Upper lobe of right lung (tissue), 1 donor: Measurements from ENCODE around the gene UBXN1. TPM values are rescaled to one million over a fixed set of nuclear protein-coding genes. Genes with fewer than 3 reads are reported as not detected.

ENCODE experiments used
- ATAC-seq: fragments of 200-7000 bp; cut with Tn5 transposase; one replicate; pipeline ENCODE4 v1.9.1; 2020; ENCODE audit warnings: mild to moderate bottlenecking, moderate library complexity
- DNase-seq: peaks from one replicate; pipeline ENCODE4 v3.0.0-alpha.2; 2020
- H3K27ac ChIP-seq: fragments of 200-600 bp; one replicate; pipeline ENCODE4 v1.8.0; 2022
- H3K27me3 ChIP-seq: fragments of 200-600 bp; one replicate; pipeline ENCODE4 v1.8.0; 2022; ENCODE audit warnings: mild to moderate bottlenecking
- H3K36me3 ChIP-seq: fragments of 200-600 bp; one replicate; pipeline ENCODE4 v1.8.0; 2022
- H3K4me1 ChIP-seq: fragments of 200-600 bp; one replicate; pipeline ENCODE4 v1.8.0; 2022
- H3K4me3 ChIP-seq: fragments of 200-600 bp; one replicate; pipeline ENCODE4 v1.8.0; 2022; ENCODE audit warnings: mild to moderate bottlenecking
- H3K9me3 ChIP-seq: fragments of 200-600 bp; one replicate; pipeline ENCODE4 v1.8.0; 2022
- intact Hi-C: fragments of 100-400 bp; cut with DNase I; formaldehyde crosslinking; loops from one replicate; pipeline ENCODE4 v1.11.0; 2022
- total RNA-seq: library from RNA; stranded (reverse); fragmentation: NEBNext Ultra II Directional; extraction: Animal tissue kit (Norgen Biotek cat#: 25700); gene quantifications from one replicate; pipeline ENCODE4 v1.2.1, GENCODE V29; 2021
- TF ChIP-seq, protein P1 (sequence below): fragments of 200-600 bp; IDR thresholded peaks from one replicate; pipeline ENCODE4 v1.8.0; 2022; ENCODE audit warnings: antibody characterized with exemption
- donor health status: DM: no; HTN: yes; CAD: no; lungs with severe emphysema.

The UBXN1 gene
- total RNA-seq, 1 donor from 2014 or later = 95.2 TPM

DNA sequence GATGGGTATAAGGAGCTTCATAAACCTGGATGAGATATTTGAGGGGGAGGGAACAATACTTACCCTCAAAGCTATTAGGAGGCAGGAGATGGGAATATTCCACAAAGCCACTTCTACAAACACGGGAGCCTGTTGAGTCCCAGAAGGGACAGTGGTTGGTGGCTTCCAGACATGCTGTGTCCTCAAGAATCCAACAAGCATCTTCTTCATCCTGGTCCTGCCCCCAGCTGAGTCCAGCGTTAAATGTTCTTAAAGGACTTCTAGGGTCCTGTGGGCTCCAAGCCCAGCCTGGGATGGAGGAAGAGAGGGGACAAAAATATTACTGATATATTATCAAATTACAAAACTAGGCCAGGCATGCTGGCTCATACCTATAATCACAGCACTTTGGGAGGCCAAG, 11.4 kb downstream of the UBXN1 start:
- DNase-seq (no peak), ATAC-seq (no peak)
- no peak overlapping the region for H3K4me3 ChIP-seq
- TF ChIP-seq, protein P1, sequence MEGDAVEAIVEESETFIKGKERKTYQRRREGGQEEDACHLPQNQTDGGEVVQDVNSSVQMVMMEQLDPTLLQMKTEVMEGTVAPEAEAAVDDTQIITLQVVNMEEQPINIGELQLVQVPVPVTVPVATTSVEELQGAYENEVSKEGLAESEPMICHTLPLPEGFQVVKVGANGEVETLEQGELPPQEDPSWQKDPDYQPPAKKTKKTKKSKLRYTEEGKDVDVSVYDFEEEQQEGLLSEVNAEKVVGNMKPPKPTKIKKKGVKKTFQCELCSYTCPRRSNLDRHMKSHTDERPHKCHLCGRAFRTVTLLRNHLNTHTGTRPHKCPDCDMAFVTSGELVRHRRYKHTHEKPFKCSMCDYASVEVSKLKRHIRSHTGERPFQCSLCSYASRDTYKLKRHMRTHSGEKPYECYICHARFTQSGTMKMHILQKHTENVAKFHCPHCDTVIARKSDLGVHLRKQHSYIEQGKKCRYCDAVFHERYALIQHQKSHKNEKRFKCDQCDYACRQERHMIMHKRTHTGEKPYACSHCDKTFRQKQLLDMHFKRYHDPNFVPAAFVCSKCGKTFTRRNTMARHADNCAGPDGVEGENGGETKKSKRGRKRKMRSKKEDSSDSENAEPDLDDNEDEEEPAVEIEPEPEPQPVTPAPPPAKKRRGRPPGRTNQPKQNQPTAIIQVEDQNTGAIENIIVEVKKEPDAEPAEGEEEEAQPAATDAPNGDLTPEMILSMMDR = no peak
- no peaks in the 10 kb centered on the region for H3K9me3 ChIP-seq
- H3K27ac ChIP-seq = no peak overlapping the region
- intact Hi-C loops = no loop called here
- H3K36me3 ChIP-seq = peaks cover 21% of the 10 kb centered on the region
- no peaks in the 10 kb centered on the region for H3K27me3 ChIP-seq
- H3K4me1 ChIP-seq = peaks cover 32% of the 10 kb centered on the region

DNA sequence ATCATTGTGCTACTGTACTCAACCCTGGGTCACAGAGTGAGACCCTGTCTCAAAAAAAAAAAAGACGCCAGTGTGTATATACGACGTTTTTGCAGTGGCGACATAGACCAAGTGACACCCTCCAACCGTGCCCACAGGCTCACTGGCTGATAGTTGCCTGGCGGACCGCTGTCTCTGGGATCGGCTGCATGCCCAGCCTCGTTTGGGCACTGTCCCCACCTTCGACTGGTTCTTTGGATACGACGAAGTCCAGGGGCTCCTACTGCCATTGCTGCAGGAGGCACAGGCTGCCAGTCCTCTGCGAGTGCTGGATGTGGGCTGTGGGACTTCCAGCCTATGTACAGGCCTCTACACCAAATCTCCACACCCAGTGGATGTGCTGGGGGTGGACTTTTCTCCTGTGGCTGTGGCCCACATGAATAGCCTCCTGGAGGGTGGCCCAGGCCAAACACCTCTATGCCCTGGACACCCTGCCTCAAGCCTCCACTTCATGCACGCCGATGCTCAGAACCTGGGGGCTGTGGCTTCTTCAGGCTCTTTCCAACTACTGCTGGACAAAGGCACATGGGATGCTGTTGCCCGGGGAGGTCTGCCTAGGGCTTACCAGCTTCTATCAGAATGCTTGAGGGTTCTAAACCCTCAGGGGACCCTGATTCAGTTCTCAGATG, 12.5 kb downstream of the UBXN1 start:
- H3K4me3 ChIP-seq = peak overlapping the region; percentile 92
- intact Hi-C loops = no loop called here

DNA sequence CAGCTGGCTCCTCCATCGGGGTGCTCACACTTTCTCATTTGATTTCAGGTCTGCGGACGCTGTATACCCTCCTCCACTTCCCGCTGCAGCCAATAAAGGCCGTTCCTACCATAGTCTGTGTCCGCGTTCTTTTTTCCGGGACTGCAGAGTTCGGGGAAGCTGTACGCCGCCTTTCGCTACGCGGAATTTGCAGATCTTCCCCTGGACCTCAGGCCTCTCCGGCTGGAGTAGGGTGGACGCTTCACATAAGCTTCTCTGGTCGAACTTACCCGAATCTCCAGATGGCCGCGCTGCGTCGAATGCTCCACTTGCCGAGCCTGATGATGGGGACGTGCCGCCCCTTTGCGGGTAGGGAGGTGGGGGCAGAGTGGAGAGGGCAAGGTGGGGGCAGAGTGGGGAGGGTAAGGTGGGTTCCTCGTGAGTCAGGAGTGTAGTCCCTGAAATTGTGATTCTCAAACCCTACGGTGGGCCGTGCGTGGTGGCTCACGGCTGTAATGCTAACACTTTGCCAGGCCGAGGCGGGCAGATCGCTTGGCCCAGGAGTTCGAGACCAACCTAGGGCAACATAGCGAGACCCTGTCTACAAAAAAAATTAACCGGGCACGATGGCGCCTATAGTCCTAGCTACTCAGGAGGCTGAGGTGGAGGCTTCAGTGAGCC, 13.1 kb downstream of the UBXN1 start:
- peak; percentile 55 for ATAC-seq
- peaks cover 26% of the 10 kb centered on the region for H3K4me1 ChIP-seq
- intact Hi-C loops = no loop called here

More for the DNA sequence above, 12.5 kb downstream of the UBXN1 start:
- TF ChIP-seq, protein P1 = no peak
- H3K4me1 ChIP-seq = peaks cover 28% of the 10 kb centered on the region
- H3K27ac ChIP-seq = peak overlapping the region; percentile 91
- ATAC-seq = no peak
- H3K27me3 ChIP-seq = no peaks in the 10 kb centered on the region
- no peak for DNase-seq
- H3K36me3 ChIP-seq = peaks cover 26% of the 10 kb centered on the region
- no peaks in the 10 kb centered on the region for H3K9me3 ChIP-seq

DNA sequence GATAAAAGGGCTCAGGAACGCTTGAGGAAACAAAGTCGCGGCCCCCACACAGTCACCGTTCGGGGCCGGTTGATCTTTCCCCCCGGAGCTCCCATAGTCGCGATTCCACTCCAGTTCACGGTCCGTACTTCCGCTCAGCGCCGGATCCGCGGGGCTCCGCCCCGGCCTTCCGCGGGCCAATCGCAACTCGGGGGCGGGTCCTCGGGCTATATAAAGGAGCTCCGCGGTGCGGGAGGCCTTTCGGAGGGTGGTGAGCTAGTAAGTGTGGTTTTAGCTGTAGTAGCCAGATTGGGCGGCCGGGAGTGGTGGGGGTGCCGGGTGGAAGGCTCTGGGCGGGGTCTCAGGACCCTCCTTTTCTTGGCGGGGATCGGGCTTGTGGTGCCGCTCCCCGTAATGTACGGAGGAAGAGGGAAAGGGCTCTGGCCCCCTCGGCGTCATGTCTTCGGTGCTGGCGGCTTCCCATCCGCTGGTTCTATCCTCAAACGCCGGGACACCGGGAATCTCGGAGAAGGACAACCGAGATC, 13.7 kb downstream of the UBXN1 start, which contains the start of the genes C11orf98 and CSKMT:
C11orf98 (minus strand) TSS at position 136 of the 524 bp plus-strand sequence; CDS start at position 95, 41 bp downstream.
CSKMT (plus strand) TSS at position 238 of the 524 bp plus-strand sequence. CDS start 568 bp downstream, outside the sequence.
- TF ChIP-seq, protein P1 = no peak
- Histone ChIP-seq H3K27ac (peak within 1 kb of the TSS; percentile 91), H3K4me3 (peak within 1 kb of the TSS; percentile 92), H3K9me3 (no peaks in the 10 kb centered on the region), H3K36me3 (peaks cover 26% of the 10 kb centered on the region), H3K27me3 (no peaks in the 10 kb centered on the region), H3K4me1 (peaks cover 21% of the 10 kb centered on the region)
- DNase-seq = peak; percentile 96
- intact Hi-C loops = no loop called here
- ATAC-seq = peak; percentile 98

More for the DNA sequence above, 13.1 kb downstream of the UBXN1 start:
- Histone ChIP-seq H3K4me3 (peak overlapping the region; percentile 92), H3K9me3 (no peaks in the 10 kb centered on the region), H3K27ac (peak overlapping the region; percentile 91), H3K36me3 (peaks cover 26% of the 10 kb centered on the region), H3K27me3 (no peaks in the 10 kb centered on the region)
- DNase-seq = peak; percentile 82
- TF ChIP-seq, protein P1 = no peak

DNA sequence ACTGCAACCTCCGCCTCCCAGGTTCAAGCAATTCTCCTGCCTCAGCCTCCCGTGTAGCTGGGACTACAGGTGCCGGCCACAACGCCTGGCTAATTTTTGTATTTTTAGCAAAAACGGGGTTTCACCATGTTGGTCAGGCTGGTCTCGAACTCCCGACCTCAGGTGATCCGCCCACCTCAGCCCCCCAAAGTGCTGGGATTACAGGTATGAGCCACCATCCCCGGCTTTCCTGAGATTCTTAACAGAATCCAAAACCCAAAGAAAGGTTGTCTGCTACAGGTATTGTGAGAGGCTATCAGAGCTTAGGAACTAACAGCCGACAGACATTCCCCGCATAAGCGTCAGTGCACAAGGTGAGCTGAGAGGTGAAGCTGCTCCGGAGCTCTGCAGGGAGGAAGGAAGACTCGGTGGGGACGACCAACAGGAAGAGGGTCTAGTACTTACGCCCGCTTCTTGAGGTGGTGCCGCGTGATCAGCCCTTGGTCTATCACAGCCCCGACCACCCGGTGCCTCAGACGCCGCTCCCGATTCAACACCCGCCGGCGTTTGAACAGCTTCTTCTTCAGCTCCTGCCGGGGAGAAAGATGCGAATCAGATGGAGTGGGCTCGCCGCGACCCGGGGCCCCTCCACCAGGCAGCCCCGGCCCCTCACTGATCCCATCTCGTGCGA, 14.3 kb downstream of the UBXN1 start:
- peaks cover 21% of the 10 kb centered on the region for H3K4me1 ChIP-seq
- DNase-seq (no peak), ATAC-seq (peak; percentile 60)
- peaks cover 26% of the 10 kb centered on the region for H3K36me3 ChIP-seq
- TF ChIP-seq, protein P1 = no peak
- H3K4me3 ChIP-seq = peak overlapping the region; percentile 92
- peak overlapping the region; percentile 91 for H3K27ac ChIP-seq
- intact Hi-C loops = no loop called here
- H3K27me3 ChIP-seq = no peaks in the 10 kb centered on the region
- no peaks in the 10 kb centered on the region for H3K9me3 ChIP-seq
